Breast epithelium (tissue), 4 donors: ENCODE data around the gene MERTK. TPM values are rescaled to one million over a fixed set of nuclear protein-coding genes. Genes with fewer than 3 reads are reported as not detected.
A peak's percentile ranks its signal among the peaks of the same experiment; 100 is the strongest.
"Not testable (repeated sequence)": the region's sequence is repeated elsewhere in the genome, so short reads cannot be mapped to it uniquely, and the experiment has no call there.

Source experiments
- DNase-seq, 2 donors: peaks; one replicate each; pipeline ENCODE4 v3.0.0-alpha.2; 2019; ENCODE audit warnings: low spot score in 2 of 2
- H3K27ac ChIP-seq, 2 donors: fragments of 200-600 bp; sonication (generic) in 1 of 2; one replicate each; pipeline ENCODE4 v1.5.1; 2016 to 2019; ENCODE audit warnings: mild to moderate bottlenecking in 1 of 2
- H3K27me3 ChIP-seq, 2 donors: fragments of 200-600 bp; sonication (generic) in 1 of 2; one replicate each; pipeline versions ENCODE4 v1.5.1 to v1.6.0; 2017 to 2019; ENCODE audit warnings: control low read depth in 1 of 2, mild to moderate bottlenecking in 1 of 2
- H3K36me3 ChIP-seq: fragments of 200-600 bp; one replicate; pipeline ENCODE4 v1.5.1; 2019
- H3K4me1 ChIP-seq, 2 donors: fragments of 200-600 bp; sonication (generic); one replicate each; pipeline ENCODE4 v1.5.1; 2016 to 2019; ENCODE audit warnings: control low read depth in 1 of 2
- H3K4me3 ChIP-seq, 3 donors: fragments of 200-600 bp; sonication (generic); 1 replicate in 2 of 3; 2 replicates in 1 of 3; pipeline ENCODE4 v1.5.1; 2016 to 2019; ENCODE audit warnings: mild to moderate bottlenecking in 3 of 3, moderate library complexity in 2 of 3
- H3K9me3 ChIP-seq, 2 donors: fragments of 200-600 bp; sonication (generic) in 1 of 2; one replicate each; pipeline ENCODE4 v1.5.1; 2016 to 2019; ENCODE audit warnings: control low read depth in 1 of 2
- POLR2A ChIP-seq: fragments of 450-650 bp; IDR thresholded peaks from one replicate; pipeline ENCODE4 v1.6.1; 2016; ENCODE audit warnings: antibody characterized with exemption, mild to moderate bottlenecking, moderate library complexity
- POLR2AphosphoS5 ChIP-seq, 3 donors: sonication (generic); formaldehyde crosslinking; IDR thresholded peaks; one replicate each; pipeline ENCODE4 v1.6.1; 2017; ENCODE audit warnings: antibody characterized with exemption in 3 of 3
- intact Hi-C: fragments of 100-400 bp; cut with DNase I; formaldehyde crosslinking; loops from one replicate; pipeline ENCODE4 v1.15.1; 2023; ENCODE audit warnings: low total_unique reads
- total RNA-seq, 3 donors: library from RNA; depleted of rRNA; stranded (reverse); fragments of >200 nt; gene quantifications; one replicate each; pipeline ENCODE4 v1.1.0, GENCODE V29; 2016
- TF ChIP-seq, protein P1 (sequence below), 3 donors: fragments of 450-650 bp; IDR thresholded peaks; one replicate each; pipeline ENCODE4 v1.5.1; 2016 to 2017; ENCODE audit warnings: antibody characterized with exemption in 3 of 3, mild to moderate bottlenecking in 3 of 3, moderate library complexity in 3 of 3

The MERTK gene
- total RNA-seq, 3 donors from 2014 or later: 21.0 to 84.3 (median 36.3) TPM

- H3K36me3 ChIP-seq: no peaks in the 10 kb centered on the region
- H3K4me3 ChIP-seq: peak overlapping the region; percentile 39 to 94 (median 93)
- no peaks in the 10 kb centered on the region for H3K9me3 ChIP-seq
- H3K4me1 ChIP-seq: peaks cover 0 to under 1% of the 10 kb centered on the region in 2 donors
- DNase-seq: no peak
- TF ChIP-seq, protein P1, sequence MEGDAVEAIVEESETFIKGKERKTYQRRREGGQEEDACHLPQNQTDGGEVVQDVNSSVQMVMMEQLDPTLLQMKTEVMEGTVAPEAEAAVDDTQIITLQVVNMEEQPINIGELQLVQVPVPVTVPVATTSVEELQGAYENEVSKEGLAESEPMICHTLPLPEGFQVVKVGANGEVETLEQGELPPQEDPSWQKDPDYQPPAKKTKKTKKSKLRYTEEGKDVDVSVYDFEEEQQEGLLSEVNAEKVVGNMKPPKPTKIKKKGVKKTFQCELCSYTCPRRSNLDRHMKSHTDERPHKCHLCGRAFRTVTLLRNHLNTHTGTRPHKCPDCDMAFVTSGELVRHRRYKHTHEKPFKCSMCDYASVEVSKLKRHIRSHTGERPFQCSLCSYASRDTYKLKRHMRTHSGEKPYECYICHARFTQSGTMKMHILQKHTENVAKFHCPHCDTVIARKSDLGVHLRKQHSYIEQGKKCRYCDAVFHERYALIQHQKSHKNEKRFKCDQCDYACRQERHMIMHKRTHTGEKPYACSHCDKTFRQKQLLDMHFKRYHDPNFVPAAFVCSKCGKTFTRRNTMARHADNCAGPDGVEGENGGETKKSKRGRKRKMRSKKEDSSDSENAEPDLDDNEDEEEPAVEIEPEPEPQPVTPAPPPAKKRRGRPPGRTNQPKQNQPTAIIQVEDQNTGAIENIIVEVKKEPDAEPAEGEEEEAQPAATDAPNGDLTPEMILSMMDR (IDR thresholded peaks at IDR 0.05): no peak
- TF ChIP-seq POLR2AphosphoS5 (IDR thresholded peaks at IDR 0.05) (no peak), POLR2A (no peak)
- H3K27ac ChIP-seq: peak overlapping the region in 1 of 2 donors; percentile 6
- no peaks in the 10 kb centered on the region for H3K27me3 ChIP-seq
- intact Hi-C loops: no loop called here
These were observed 2.5 kb downstream of the MERTK start for GRCh38 chr2:111900859-111901258.

DNA sequence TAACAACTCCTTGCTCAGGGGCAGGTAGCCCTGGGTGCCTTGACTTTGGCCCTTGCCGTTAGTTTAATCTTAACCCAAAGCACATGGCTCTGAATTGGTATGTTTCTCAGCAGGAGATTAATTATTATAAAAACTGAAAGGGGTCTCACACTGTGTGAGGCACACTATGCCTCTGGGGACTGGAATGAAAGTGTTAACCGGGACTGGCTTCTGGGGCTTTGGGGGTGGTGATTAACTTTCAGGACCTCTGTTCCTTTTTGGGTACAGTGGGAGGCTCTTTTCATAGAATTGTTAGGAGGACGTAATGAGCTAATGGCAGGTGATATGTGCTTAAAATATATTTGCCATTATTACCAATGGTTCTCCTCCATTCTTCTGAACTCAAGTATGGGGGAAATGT lies 5.1 kb downstream of the MERTK start:
- peak overlapping the region in 1 of 3 donors; percentile 8 for H3K4me3 ChIP-seq
- no peaks in the 10 kb centered on the region for H3K9me3 ChIP-seq
- H3K27me3 ChIP-seq: no peaks in the 10 kb centered on the region
- H3K4me1 ChIP-seq: peaks cover 0 to 15% of the 10 kb centered on the region in 2 donors
- intact Hi-C loops: no loop called here
- DNase-seq: no peak
- H3K27ac ChIP-seq: peak overlapping the region; percentile 17 to 21
- no peaks in the 10 kb centered on the region for H3K36me3 ChIP-seq
- TF ChIP-seq, protein P1 (IDR thresholded peaks at IDR 0.05): no peak
- TF ChIP-seq POLR2AphosphoS5 (IDR thresholded peaks at IDR 0.05): no peak
- TF ChIP-seq POLR2A: no peak

GRCh38 chr2:111903930-111904439 lies 5.6 kb downstream of the MERTK start:
- DNase-seq: no peak
- Histone ChIP-seq H3K36me3 (no peaks in the 10 kb centered on the region), H3K4me1 (peaks cover 0 to 15% of the 10 kb centered on the region in 2 donors), H3K27ac (peak overlapping the region; percentile 21 to 71), H3K9me3 (no peaks in the 10 kb centered on the region), H3K27me3 (no peaks in the 10 kb centered on the region), H3K4me3 (no peak overlapping the region)
- TF ChIP-seq, protein P1 (IDR thresholded peaks at IDR 0.05): no peak
- TF ChIP-seq POLR2A (no peak), POLR2AphosphoS5 (IDR thresholded peaks at IDR 0.05) (no peak)
- intact Hi-C loops: no loop called here

GRCh38 chr2:111904726-111905474 lies 6.5 kb downstream of the MERTK start:
- Histone ChIP-seq H3K4me3 (no peak overlapping the region), H3K36me3 (no peaks in the 10 kb centered on the region), H3K9me3 (no peaks in the 10 kb centered on the region), H3K4me1 (peaks cover 0 to 15% of the 10 kb centered on the region in 2 donors), H3K27me3 (no peaks in the 10 kb centered on the region), H3K27ac (peak overlapping the region; percentile 71 to 73)
- intact Hi-C loops: no loop called here
- TF ChIP-seq POLR2A (no peak), POLR2AphosphoS5 (IDR thresholded peaks at IDR 0.05) (no peak)
- TF ChIP-seq, protein P1 (IDR thresholded peaks at IDR 0.05): no peak
- peak in 1 of 2 donors; percentile 58 for DNase-seq

DNA sequence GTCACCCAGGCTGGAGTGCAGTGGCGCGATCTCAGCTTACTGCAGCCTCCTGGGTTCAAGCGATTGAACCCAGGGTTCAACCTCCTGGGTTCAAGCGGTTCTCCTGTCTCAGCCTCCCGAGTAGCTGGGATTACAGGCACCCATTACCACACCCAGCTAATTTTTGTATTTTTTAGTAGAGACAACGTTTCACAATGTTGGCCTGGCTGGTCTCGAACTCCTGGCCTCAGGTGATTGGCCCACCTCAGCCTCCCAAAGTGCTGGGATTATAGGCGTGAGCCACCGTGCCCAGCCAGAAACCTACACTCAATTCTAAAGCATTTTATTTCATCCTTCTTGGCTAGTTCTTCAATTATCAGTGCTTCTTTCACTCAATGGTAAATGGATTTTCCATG lies 7.1 kb downstream of the MERTK start:
- H3K4me3 ChIP-seq, H3K36me3 ChIP-seq, H3K9me3 ChIP-seq, H3K27me3 ChIP-seq, DNase-seq, intact Hi-C loops: not testable (repeated sequence)
- Histone ChIP-seq H3K27ac (peak overlapping the region; percentile 57 to 81), H3K4me1 (peaks cover 0 to 15% of the 10 kb centered on the region in 2 donors)
